Measurements from ENCODE around the gene PRKCA.
A peak's percentile ranks its signal among the peaks of the same experiment; 100 is the strongest.

DNA sequence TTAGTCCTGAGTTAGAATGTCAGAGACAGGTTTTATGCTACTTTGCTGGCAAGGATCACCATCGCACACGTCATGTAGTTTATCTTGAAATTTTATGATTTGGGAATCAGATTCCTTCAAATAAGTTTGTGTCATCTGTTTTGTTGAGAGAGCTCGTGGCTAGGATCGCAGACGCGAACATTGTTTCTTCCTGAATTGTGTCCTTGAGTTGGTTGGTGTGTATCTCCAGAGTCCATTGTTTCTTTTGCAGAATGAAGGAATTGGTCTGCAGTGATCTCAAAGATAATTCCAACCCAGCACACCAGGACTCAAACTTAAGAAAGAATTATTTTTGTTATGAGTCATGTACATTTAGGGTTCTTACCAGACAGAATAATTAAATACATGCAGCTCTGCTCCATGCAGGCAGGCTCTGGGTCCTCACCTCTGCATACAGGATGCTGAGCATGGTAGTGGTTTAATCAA is 51.6 kb downstream of the PRKCA start:
- TF ChIP-seq POLR2AphosphoS5 (IDR thresholded peaks at IDR 0.05; ENCODE audit: low read depth, low read length), result no peak
- TF ChIP-seq TAF1 (IDR thresholded peaks at IDR 0.05; ENCODE audit: borderline replicate concordance, insufficient read depth, low read length), result no peak
- TF ChIP-seq SIN3A (IDR thresholded peaks at IDR 0.05; ENCODE audit: borderline replicate concordance, insufficient read depth, low read length), result peak; percentile 10; the same call in 1 of the 2 replicates
